OCI-LY1 (cell line): Measurements from ENCODE around the gene ERICH6.

Source experiments
- CTCF ChIP-seq: fragments of 200-600 bp; sonication (generic), shearing (Covaris generic); IDR thresholded peaks from 2 replicates; pipeline ENCODE4 v1.5.1; 2017; ENCODE audit warnings: mild to moderate bottlenecking, antibody characterized with exemption, low read length, moderate library complexity, mixed read lengths
- EZH2 ChIP-seq: fragments of 200-600 bp; sonication (generic), shearing (Covaris generic); IDR thresholded peaks from 2 replicates; pipeline ENCODE4 v1.8.0; 2017; ENCODE audit warnings: borderline replicate concordance, mixed run types, mild to moderate bottlenecking, antibody characterized with exemption, low read length, moderate library complexity, mixed read lengths

- no peak for TF ChIP-seq CTCF
- TF ChIP-seq EZH2: no peak
These were observed 16.7 kb upstream of the ERICH6 start for GRCh38 chr3:150720444-150720843.
